ENCODE measurements around the gene QTRT2. TPM values are rescaled to one million over a fixed set of nuclear protein-coding genes. Genes with fewer than 3 reads are reported as not detected.

Gene QTRT2
- total and polyA plus RNA-seq, 2 experiments from 2014 or later: 8.7 to 12.3 TPM

- H3K4me1 ChIP-seq (ENCODE audit: low read depth): peaks cover 4% of the 10 kb centered on the region
- no peaks in the 10 kb centered on the region for H3K36me3 ChIP-seq
- no peak for TF ChIP-seq CTCF (IDR thresholded peaks at IDR 0.05; ENCODE audit: low read depth, low read length)
- H3K27ac ChIP-seq: no peak overlapping the region
- no peak overlapping the region for H3K4me3 ChIP-seq
- no peaks in the 10 kb centered on the region for H3K9me3 ChIP-seq (ENCODE audit: low read depth)
- DNase-seq (ENCODE audit: low read depth in 1 of 2, low spot score in 1 of 2): no peak
- H3K27me3 ChIP-seq: no peaks in the 10 kb centered on the region
Measured at GRCh38 chr3:114095796-114096195, 39.3 kb downstream of the QTRT2 start.

GRCh38 chr3:114101101-114101500 lies 44.6 kb downstream of the QTRT2 start:
- Histone ChIP-seq H3K9me3 (ENCODE audit: low read depth) (no peaks in the 10 kb centered on the region), H3K36me3 (no peaks in the 10 kb centered on the region), H3K4me3 (no peak overlapping the region), H3K27me3 (no peaks in the 10 kb centered on the region), H3K27ac (no peak overlapping the region), H3K4me1 (ENCODE audit: low read depth) (no peaks in the 10 kb centered on the region)
- DNase-seq (ENCODE audit: low read depth in 1 of 2, low spot score in 1 of 2): no peak
- TF ChIP-seq CTCF (IDR thresholded peaks at IDR 0.05; ENCODE audit: low read depth, low read length): no peak

- Histone ChIP-seq H3K4me1 (ENCODE audit: low read depth) (no peaks in the 10 kb centered on the region), H3K27ac (no peak overlapping the region), H3K4me3 (no peak overlapping the region), H3K27me3 (no peaks in the 10 kb centered on the region), H3K9me3 (ENCODE audit: low read depth) (no peaks in the 10 kb centered on the region), H3K36me3 (no peaks in the 10 kb centered on the region)
- no peak for DNase-seq (ENCODE audit: low read depth in 1 of 2, low spot score in 1 of 2)
- no peak for TF ChIP-seq CTCF (IDR thresholded peaks at IDR 0.05; ENCODE audit: low read depth, low read length)
Measured at GRCh38 chr3:114103181-114103580, 46.6 kb downstream of the QTRT2 start.

GRCh38 chr3:114103858-114104257 lies 47.3 kb downstream of the QTRT2 start:
- H3K4me1 ChIP-seq (ENCODE audit: low read depth): no peaks in the 10 kb centered on the region
- H3K36me3 ChIP-seq: no peaks in the 10 kb centered on the region
- no peaks in the 10 kb centered on the region for H3K27me3 ChIP-seq
- H3K9me3 ChIP-seq (ENCODE audit: low read depth): no peaks in the 10 kb centered on the region
- TF ChIP-seq CTCF (IDR thresholded peaks at IDR 0.05; ENCODE audit: low read depth, low read length): no peak
- no peak overlapping the region for H3K4me3 ChIP-seq
- DNase-seq (ENCODE audit: low read depth in 1 of 2, low spot score in 1 of 2): no peak
- no peak overlapping the region for H3K27ac ChIP-seq

GRCh38 chr3:114104414-114104813 lies 47.9 kb downstream of the QTRT2 start:
- TF ChIP-seq CTCF (IDR thresholded peaks at IDR 0.05; ENCODE audit: low read depth, low read length): no peak
- Histone ChIP-seq H3K27me3 (no peaks in the 10 kb centered on the region), H3K27ac (no peak overlapping the region), H3K9me3 (ENCODE audit: low read depth) (no peaks in the 10 kb centered on the region), H3K4me3 (no peak overlapping the region), H3K4me1 (ENCODE audit: low read depth) (no peaks in the 10 kb centered on the region), H3K36me3 (no peaks in the 10 kb centered on the region)
- DNase-seq (ENCODE audit: low read depth in 1 of 2, low spot score in 1 of 2): no peak

- Histone ChIP-seq H3K36me3 (no peaks in the 10 kb centered on the region), H3K27ac (no peak overlapping the region), H3K4me1 (ENCODE audit: low read depth) (no peaks in the 10 kb centered on the region), H3K27me3 (no peaks in the 10 kb centered on the region), H3K9me3 (ENCODE audit: low read depth) (no peaks in the 10 kb centered on the region), H3K4me3 (no peak overlapping the region)
- TF ChIP-seq CTCF (IDR thresholded peaks at IDR 0.05; ENCODE audit: low read depth, low read length): no peak
- DNase-seq (ENCODE audit: low read depth in 1 of 2, low spot score in 1 of 2): no peak
Measured at GRCh38 chr3:114108137-114108536, 51.6 kb downstream of the QTRT2 start.
